Keratinocyte (primary cell): ENCODE data around the gene SQSTM1.

Source experiments
- CTCF ChIP-seq, 3 experiments: IDR thresholded peaks in 1 of 3; conservative IDR thresholded peaks in 1 of 3; optimal IDR thresholded peaks in 1 of 3; 2 replicates in 2 of 3; 3 replicates in 1 of 3; pipeline versions ENCODE3 to v1.5.1; 2011; ENCODE audit warnings: low read length in 3 of 3, mild to moderate bottlenecking in 3 of 3, moderate library complexity in 2 of 3, control low read depth in 1 of 3, inconsistent platforms in 1 of 3; ENCODE audit not compliant: insufficient read depth in 2 of 3; ENCODE audit errors: extremely low read depth in 1 of 3
- EZH2 ChIP-seq: IDR thresholded peaks from one replicate; pipeline ENCODE4 v1.6.1; 2012; ENCODE audit warnings: inconsistent platforms, mild to moderate bottlenecking, low read length, moderate library complexity

GRCh38 chr5:179862891-179863290 lies 42.2 kb downstream of the SQSTM1 start:
- no peak for TF ChIP-seq EZH2
- TF ChIP-seq CTCF (optimal IDR thresholded peaks at IDR 0.05 in 1 of 3, IDR thresholded peaks at IDR 0.05 in 1 of 3, conservative IDR thresholded peaks at IDR 0.05 in 1 of 3; ENCODE audit: extremely low read depth in 1 of 3, insufficient read depth in 2 of 3, low read length in 3 of 3), result no peak
